HCEC 1CT (cell line): ENCODE measurements around the gene TMEM156.

ENCODE experiments used
- DNase-seq: peaks from one replicate; pipeline ENCODE4 v3.0.0-alpha.2; 2017

TMEM156 gene, protein sequence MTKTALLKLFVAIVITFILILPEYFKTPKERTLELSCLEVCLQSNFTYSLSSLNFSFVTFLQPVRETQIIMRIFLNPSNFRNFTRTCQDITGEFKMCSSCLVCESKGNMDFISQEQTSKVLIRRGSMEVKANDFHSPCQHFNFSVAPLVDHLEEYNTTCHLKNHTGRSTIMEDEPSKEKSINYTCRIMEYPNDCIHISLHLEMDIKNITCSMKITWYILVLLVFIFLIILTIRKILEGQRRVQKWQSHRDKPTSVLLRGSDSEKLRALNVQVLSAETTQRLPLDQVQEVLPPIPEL

DNA sequence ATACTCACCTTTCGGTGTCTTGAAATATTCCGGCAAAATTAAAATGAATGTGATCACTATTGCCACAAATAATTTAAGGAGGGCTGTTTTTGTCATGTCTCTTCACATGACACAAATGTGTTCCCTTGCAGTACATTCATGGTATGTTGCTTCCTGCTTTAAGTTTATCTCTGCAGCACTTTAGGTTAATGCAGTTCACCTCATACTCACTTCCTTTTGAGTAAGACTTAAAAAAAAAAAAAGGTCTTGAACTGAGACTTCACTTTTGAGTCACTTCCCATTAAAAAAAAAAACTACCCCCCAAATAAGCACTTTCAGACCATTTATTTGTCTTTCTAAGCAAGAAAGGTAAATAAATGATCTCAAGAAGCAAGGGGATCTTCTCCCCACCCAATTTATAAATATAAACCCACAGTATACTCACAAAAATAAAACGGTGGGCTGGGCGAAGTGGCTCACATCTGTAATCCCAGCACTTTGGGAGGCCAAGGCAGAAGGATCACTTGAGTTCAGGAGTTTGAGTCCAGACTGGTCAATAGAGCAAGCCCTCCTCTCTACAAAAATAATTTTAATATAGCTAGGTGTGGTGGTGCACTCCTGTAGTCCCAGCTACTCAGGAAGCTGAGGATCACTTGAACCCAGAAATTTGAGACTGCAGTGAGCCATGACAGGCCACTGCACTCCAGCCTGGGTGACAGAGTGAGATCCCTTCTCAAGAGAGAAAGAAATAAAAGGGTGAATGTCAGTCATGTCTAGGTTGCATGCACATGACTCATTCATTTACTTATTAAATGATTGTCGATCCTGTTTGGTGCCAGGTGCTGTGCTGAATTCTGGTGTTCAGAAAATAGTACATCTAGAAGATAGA is at the start of gene TMEM156:
TSS of gene TMEM156 (minus strand) at position 192 of the 868 bp plus-strand sequence. CDS start at position 96, 96 bp downstream.
- DNase-seq: peak; percentile 64

DNA sequence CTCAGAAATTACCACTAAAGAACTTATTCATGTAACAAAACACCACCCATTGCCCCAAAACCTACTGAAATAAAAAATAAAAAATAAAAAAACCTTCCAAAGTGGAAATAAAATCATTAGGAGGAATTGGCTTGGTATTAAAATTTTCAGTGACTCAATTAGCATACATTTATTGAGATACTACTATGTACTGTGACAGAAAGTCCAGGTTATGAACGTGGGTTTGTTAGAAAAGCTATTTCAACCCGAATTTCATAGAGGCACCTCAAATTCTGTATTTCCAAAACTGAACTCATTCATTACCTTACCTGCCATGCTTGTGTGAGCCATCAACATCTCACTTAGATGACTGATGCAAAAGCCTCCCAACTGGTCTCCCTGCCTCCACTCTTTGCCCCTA is 46.6 kb upstream of the TMEM156 start:
- DNase-seq: no peak

DNA sequence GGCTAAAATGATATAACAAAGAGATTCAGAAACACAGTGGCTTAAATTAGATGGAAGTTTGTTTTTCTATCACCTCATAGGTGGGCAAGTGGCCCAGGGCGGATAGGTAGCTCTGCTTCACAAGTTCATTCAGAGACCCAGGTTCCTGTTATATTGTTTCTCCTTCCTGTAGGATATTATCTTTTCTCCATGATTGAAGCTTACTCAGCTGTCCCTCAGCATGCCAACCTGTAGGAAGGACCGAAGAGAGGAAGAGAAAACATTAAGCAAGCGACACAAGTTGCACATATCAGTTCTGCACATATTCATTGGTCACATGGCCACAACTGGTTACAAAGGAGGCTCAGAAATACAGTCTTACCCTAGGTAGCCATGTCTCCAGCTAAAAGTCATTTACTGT is 36.7 kb upstream of the TMEM156 start:
- DNase-seq: no peak

DNA sequence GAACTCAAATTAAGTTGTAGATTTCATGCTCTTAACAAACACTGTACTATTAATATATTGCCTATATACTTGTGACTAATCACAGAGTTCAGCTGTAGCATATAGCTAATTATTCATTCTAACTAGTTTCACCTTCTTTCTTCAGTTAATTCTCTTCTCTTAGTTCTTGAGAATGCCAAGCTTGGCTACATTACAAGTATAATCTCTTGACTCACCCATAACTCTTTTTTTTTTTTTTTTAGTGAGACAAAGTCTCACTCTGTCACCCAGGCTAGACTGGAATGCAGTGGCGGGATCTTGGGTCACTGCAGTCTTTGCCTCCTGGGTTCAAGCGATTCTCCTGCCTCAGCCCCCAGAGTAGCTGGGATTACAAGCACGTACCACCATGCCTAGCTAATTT is 35.2 kb upstream of the TMEM156 start:
- DNase-seq: no peak

DNA sequence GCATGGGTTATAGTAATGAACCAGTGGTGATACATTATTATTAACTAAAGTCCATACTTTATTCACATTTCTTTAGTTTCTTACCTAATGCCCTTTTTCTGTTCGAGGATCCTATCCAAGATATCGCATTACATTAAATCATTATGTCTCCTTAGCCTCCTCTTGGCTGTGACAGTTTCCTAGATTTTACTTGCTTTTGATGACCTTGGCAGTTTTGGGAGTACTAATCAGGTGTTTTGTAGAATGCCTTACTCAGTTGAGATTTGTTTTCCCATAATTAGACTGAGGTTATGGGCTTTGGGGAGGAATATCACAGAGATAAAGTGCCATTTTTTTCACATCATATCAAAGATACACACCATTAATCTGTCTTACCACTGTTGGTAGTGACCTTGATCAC is 34.8 kb upstream of the TMEM156 start:
- DNase-seq: no peak

DNA sequence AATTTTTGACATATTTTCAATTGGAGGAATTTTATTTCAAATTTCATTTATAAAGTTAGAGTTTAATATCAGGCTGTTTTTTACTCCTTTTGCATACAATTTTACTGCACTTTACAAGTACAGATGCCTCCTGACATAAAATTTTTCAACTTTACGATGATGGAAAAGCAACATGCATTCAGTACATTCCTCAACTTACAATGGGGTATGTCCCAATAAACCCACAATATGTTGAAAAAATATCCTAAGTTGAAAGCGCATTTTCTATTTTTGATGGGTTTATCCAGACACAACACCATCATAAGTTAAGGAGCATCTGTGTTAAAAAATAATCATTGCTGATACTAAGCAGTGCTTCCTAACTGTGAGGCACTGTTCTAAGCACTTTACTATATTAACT is 34.2 kb upstream of the TMEM156 start:
- DNase-seq: no peak

DNA sequence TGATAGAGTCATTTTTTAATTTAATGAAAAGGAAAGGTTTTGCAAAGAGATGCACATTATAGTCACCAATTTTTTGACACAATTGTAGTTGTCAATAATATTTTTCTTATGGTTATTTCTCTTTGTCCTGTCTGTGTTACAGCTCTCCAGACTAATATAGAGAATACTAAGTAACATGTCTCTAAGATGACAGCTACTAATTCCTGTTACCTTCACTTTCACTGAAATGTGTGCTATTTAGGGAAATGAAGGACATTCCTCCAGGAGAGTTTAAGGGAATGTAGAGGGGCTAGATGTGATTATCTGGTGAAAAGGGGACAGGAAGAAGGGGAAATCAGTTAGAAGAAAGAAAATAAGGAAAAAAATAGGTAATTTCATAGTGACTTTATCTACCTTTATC is 31.2 kb upstream of the TMEM156 start:
- DNase-seq: no peak

DNA sequence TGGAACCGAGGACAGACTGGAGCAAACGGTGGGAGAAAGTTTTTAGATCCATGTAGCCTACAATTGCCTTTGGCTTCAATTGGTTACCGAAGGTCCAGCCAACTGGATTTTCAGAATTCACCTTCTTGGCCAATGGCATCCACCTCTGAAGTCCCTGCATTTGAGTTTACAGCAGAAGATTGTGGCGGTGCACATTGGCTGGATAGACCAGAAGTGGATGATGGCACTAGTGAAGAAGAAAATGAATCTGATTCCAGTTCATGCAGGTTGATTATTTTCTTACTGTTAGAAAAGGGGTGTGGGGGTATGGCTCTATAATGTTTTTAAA is 30.5 kb upstream of the TMEM156 start:
- DNase-seq: no peak

DNA sequence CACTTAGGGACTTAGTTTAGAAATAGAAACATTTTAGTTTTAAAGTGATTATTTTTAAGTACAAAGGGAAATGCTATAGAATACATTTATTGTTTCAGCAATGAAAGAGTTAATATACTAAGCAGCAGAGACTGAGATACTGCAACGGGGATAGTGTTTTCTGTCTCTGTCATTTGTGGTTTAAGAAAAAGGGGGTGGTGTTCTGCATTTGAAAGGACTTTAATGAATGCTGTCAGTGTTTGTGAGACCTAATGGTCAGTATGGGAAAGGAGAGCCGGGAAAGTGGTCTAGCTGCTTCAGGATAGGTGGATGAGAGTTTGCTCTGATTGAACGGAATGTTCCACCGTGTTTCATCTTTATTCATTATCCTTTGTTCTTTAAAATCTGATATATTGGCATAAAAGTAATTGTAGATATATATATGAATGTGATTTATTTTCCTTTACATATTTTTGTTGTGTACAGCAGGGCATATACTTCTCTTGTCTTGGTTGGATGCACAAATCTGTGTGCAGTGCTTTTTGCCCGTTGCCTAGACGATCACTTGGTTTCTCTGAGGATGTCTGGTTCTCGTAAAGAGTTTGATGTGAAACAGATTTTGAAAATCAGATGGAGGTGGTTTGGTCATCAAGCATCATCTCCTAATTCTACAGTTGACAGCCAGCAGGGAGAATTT is 30.0 kb upstream of the TMEM156 start, which contains the start of gene KLHL5:
TSS of gene KLHL5 (plus strand) at position 139 of the 676 bp plus-strand sequence. CDS start at position 560, 421 bp downstream.
- DNase-seq: no peak

DNA sequence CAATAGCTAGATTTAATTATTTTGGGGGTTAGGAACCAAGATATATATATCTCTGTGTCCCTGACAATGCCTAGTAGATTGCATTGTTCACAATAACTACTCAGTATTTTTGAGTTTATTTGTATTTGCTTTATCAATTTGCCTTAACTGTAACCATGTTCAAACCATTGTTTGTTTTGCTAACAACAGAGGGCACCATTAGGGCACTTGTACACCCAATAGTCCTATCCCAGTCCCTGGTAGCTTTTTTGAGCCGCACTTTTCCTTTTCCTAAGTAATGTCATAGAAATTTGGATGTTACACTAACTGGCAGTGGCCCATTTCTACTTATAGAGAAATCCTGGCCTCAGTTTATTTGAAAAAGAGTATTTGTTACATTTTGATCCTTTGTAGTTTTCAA is 29.2 kb upstream of the TMEM156 start:
- DNase-seq: no peak

DNA sequence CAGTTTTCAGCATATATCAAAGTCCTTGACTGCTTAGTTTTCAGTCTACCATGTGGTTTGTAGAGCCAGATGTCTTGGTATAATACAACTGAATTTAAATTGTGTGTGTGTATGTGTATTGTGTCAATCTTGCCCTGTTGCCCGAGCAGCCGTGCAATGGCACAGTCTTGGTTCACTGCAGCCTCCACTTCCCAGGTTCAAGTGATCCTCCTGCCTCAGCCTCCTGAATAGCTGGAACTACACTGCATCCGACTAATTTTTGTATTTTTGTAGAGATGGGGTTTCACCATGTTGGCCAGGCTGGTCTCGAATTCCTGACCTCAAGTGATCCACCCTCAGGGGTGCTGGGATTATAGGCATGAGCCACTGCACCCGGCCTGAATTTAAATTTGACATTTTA is 23.8 kb upstream of the TMEM156 start:
- no peak for DNase-seq

DNA sequence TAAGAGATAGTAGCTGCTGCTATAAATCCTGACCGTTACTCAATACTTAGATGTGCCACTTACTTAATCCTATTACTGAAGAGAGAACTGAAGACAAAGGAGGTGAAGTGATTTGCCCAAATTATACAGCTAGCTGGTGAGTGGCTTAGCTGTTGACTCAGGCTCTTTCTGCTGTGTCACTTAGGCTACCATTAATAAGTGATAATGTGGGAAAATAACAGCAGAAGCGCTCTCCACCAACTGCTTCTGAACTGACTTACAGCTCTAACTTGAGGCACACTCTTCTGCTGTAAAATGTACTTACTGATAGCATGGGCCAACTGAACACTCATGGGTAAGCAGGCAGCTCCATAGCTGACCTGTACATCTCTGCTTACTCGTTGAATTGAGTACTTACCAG is 22.3 kb upstream of the TMEM156 start:
- no peak for DNase-seq

DNA sequence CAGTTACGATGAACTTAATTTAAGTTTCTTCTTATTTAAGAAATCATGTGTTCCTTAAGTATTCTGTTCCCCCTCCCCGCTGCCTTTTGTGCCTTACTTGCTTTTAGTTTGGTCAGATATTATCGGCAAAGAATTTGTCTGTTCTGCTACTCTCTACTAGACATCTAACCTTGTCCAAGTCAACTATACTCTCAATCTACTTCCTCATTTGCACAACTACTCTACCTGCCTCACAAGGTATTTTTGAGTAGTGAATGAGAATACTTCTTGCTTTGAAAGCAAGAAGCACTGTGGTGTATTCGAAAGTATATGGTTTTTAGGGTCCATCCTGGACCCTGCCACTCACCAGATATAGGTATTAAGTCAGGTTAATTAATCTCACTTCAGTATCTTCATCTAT is 21.8 kb upstream of the TMEM156 start:
- DNase-seq: no peak

DNA sequence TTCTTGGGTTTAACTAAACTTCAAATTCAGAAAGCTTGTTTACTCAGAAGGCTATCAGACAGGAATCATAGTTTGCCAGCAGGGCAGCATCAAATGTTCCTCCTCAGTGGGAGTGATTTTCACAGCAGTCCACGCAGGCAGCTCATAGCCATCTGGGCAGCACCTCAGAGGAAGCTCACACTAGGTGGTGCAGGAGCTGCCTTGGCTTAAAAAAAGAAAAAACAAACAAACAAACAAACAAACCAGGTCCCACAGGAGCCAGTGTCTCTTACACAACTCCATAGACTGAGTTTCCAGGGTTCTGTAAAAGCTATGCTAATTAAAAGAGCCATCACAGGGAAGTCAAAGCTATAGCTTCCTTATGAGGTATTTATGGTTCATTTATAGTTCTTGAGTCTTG is 19.3 kb upstream of the TMEM156 start:
- no peak for DNase-seq

DNA sequence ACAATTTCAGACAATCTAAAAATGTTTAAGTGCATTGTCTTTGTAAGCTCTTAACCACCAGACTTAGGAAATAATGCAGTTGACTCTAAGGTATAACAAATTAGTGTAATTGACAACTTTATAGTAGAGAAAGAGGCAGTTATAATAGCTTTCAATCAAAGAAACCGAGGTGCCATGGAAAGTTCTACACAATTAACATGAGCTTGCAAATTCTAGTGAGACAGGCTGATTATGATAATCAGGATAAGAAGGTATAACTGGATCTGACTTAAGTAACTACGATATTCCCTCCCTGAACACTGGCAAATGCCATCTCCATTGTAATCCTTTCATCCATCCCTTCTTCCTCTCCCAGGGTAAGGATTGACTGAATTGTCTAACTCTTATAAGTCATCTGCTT is 18.4 kb upstream of the TMEM156 start:
- DNase-seq: no peak

DNA sequence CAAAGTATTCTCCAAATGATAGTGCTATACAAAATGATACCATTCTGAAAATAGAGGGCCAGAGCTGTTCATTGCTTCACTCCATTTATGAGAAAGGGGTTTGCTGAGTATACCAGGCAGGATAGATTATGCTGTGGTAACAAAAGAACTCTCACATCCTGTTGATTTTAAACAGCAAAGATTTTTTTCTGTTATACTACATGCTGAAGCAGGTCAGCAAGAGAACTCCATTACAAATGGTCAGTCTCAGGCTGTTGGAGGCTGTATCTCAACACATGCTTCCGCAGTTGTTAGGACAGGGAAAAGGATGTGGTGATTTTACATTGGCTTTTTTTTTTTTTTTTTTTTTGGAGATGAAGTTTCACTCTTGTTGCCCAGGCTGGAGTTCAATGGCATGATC is 16.1 kb upstream of the TMEM156 start:
- DNase-seq: no peak

DNA sequence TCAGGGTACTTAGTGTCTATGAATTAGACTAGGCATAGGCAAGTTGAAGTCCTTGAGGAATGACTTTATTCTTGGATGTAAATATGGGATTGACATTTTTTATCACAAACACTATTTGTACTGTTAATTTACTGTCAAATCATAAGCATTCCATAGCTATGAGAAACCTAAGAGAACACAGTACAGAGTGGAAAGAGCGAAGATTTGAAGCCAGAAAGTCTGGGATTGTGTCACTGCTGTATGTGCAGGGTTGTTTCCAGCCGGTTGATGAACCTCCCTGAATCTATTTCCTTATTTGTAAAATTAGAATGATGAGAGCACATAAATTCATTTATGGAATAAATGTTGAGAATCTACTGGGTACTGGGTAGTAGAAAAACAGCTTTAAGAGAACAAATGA is 15.5 kb upstream of the TMEM156 start:
- no peak for DNase-seq

DNA sequence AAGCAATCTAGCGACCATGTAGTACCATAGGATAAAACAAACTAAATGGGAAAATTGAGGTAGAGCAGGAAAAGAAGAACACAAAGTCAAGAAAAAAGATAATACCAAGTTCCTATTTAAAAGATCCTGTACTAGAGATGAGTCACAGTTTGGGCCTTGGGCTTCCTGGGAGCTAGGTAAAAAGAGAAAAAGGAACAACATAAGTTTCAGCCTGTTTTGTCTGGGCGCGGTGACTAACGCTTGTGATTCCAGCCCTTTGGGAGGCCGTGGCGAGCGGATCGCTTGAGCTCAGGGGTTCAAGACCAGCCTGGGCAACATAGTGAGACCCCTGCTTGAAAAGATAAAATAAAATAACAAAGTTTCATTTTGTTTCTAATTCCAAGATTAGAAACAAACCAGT is 14.0 kb upstream of the TMEM156 start:
- DNase-seq: no peak

DNA sequence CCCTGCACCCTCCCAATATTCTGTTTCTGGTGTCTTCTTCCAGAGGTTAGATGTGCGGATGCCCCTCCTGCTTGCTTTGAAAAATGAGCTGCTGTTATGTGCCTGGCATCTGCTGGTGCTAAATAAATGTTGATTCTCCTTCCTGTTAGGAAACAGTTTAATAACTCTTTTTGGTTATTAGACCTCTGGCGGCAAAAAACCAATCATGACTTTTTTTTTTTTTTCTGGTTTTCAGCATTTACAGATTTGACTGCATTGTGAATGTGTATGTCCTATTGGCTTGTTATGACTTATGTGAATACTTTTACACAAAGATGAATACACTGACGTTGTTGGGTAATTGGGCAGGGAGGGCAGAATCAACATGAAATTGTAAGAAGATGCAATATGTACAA is 13.6 kb upstream of the TMEM156 start:
- DNase-seq: no peak

DNA sequence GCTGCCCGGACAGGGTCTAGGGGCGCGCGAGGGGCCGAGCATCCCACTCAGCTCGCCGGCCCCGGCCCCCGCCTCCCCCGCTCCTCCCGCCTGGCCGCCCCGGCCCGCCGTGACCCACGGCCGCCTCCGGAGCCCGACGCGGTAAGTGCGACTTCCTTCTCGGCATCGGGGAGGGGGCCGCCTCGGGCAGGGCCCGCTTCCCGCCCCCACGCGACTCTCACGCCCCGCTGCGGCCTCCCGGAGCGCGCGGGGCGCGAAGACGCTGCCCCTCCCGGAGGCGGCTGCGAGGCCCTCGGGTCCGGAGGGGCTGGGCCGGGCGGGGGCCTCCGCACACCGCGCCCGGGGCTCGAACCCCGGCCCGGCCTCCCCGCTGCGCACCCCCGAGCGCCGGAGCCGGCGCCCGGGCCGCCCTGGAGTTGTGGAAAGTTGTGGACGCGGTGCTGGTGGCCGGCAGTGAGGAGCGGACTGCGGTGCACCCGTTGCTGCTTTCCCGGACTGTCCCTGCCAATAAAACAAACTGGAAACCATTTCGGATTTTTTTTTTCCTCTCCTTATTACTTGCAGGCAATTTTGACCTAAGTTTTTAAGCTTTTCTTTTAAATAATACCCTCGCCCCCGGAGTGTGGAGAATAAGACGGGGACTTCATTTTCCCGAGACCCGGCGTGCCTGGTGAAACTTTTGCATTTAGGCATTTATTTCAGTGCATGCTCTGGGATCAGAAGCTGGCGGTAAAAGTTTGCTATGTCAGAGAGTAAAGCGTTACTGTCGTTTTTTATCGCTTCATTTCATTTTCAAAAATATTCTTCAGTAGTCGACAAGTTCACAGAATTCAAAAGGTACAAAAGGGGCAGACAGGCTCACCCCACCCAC is 13.0 kb upstream of the TMEM156 start:
- peak; percentile 19 for DNase-seq

DNA sequence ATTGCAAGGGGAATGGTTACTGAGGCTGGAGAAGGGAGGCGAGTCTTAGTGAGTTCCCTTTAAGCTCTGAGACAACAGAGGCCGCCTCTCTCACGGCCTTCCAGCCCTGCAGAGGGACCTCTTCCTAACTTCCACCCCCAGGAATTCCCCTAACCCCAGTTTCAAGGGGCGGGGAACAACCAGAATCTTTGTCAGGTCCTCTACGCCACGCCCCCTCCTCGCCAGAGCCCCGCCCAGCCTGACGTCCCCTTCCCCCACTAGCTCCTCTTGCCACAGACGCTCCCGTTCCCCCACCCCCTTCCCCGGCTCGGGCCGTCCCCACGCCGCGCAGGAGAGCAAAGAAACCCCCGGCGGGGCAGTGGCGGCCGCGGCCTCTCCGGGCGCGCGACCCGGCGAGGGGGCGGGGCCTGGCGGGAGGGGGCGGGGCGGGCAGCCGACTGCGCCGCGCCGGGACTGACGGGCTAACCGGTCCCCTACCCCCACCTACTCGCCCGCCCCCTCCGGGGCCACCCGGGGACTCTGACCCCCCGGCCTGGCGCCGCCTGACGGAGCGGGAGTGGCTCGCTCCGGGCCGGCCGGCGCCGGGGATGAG is 12.3 kb upstream of the TMEM156 start:
- DNase-seq: peak; percentile 72

DNA sequence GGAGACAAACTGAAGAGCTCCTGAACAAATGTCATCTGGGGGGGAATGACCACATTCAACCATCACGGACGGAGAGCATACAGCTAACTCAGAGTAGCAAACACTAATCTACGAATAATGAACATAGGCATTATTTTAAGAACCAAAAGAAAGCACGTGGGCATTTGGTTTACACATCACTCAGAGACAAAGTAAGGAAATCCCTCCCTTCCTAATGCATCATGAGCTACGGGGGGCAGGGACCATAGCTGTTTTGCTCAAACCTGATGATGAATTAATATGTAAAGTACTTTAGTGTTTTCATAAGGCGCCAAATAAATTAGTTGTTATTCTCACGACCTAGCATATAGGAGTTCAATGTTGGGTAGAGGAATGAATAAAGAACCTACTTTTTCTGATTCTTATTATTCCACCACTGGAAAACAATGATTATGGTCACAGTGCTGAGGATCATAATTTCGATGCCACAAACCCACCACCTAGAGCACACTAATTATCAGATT is 11.7 kb upstream of the TMEM156 start:
- no peak for DNase-seq
